Osteoblast (primary cell): ENCODE results near the gene MRPL19. TPM values are rescaled to one million over a fixed set of nuclear protein-coding genes. Genes with fewer than 3 reads are reported as not detected.

Source experiments
- DNase-seq: peaks from one replicate; pipeline ENCODE4 v3.0.0; 2011; ENCODE audit warnings: low spot score, mixed read lengths; ENCODE audit not compliant: insufficient read length; ENCODE audit errors: missing footprints
- H2AFZ ChIP-seq: 2 replicates; pipeline ENCODE4 v1.6.0; 2011; ENCODE audit warnings: mild to moderate bottlenecking, low read length
- H3K27ac ChIP-seq: 2 replicates; pipeline ENCODE4 v1.5.1; 2011; ENCODE audit warnings: mild to moderate bottlenecking, low read depth, low read length, moderate library complexity
- H3K27me3 ChIP-seq: 2 replicates; pipeline ENCODE4 v1.6.0; 2012; ENCODE audit warnings: mild to moderate bottlenecking, control low read depth, inconsistent platforms, low read length, moderate library complexity; ENCODE audit not compliant: insufficient read depth
- H3K36me3 ChIP-seq: 2 replicates; pipeline ENCODE4 v1.5.1; 2011; ENCODE audit warnings: mild to moderate bottlenecking, low read length, control low read depth, moderate library complexity; ENCODE audit not compliant: insufficient read depth
- H3K4me1 ChIP-seq: 2 replicates; pipeline ENCODE4 v1.5.1; 2011; ENCODE audit warnings: mild to moderate bottlenecking, low read length, control low read depth, moderate library complexity; ENCODE audit not compliant: insufficient read depth
- H3K4me2 ChIP-seq: 2 replicates; pipeline ENCODE4 v1.6.0; 2011; ENCODE audit warnings: mild to moderate bottlenecking, low read length; ENCODE audit not compliant: insufficient read depth
- H3K4me3 ChIP-seq: fragments of 200-600 bp; sonication (generic); 3 replicates; pipeline ENCODE4 v1.5.1; 2012; ENCODE audit warnings: mild to moderate bottlenecking, low read length, inconsistent platforms; ENCODE audit not compliant: insufficient read depth
- H3K79me2 ChIP-seq: 2 replicates; pipeline ENCODE4 v1.6.0; 2012; ENCODE audit warnings: mild to moderate bottlenecking, low read length, control low read depth, inconsistent platforms; ENCODE audit not compliant: insufficient read depth
- H3K9me3 ChIP-seq: 2 replicates; pipeline ENCODE4 v1.5.1; 2011; ENCODE audit warnings: low read depth, low read length, control low read depth
- H4K20me1 ChIP-seq: 2 replicates; pipeline ENCODE4 v1.6.0; 2012; ENCODE audit warnings: mild to moderate bottlenecking, low read length, control low read depth; ENCODE audit not compliant: insufficient read depth
- CTCF ChIP-seq: IDR thresholded peaks from 2 replicates; pipeline ENCODE4 v1.5.1; 2011; ENCODE audit warnings: mild to moderate bottlenecking, low read depth, low read length, moderate library complexity; ENCODE audit errors: extremely low read depth
- total RNA-seq: library from RNA; depleted of rRNA; stranded (reverse); fragments of >200 nt; gene quantifications from 2 replicates; pipeline ENCODE4 v1.2.3, GENCODE V29; 2012

MRPL19 gene
- total RNA-seq, 1 donor = 35.8 TPM

GRCh38 chr2:75633620-75634019 is 13.0 kb upstream of the MRPL19 start:
- Histone ChIP-seq H4K20me1 (no peaks in the 10 kb centered on the region), H3K27me3 (peaks cover 16% of the 10 kb centered on the region), H2AFZ (no peak overlapping the region), H3K36me3 (no peaks in the 10 kb centered on the region), H3K4me2 (no peak overlapping the region), H3K9me3 (no peaks in the 10 kb centered on the region), H3K27ac (no peak overlapping the region), H3K4me3 (no peak overlapping the region), H3K4me1 (peaks cover 5% of the 10 kb centered on the region), H3K79me2 (no peaks in the 10 kb centered on the region)
- DNase-seq = no peak
- no peak for TF ChIP-seq CTCF

GRCh38 chr2:75634945-75635344 is 11.6 kb upstream of the MRPL19 start:
- peaks cover 5% of the 10 kb centered on the region for H3K4me1 ChIP-seq
- TF ChIP-seq CTCF = no peak
- no peak overlapping the region for H2AFZ ChIP-seq

GRCh38 chr2:75637568-75637967 is 9.0 kb upstream of the MRPL19 start:
- Histone ChIP-seq H4K20me1 (no peaks in the 10 kb centered on the region), H2AFZ (no peak overlapping the region), H3K27ac (no peak overlapping the region)

More at GRCh38 chr2:75634945-75635344, 11.6 kb upstream of the MRPL19 start:
- Histone ChIP-seq H3K9me3 (no peaks in the 10 kb centered on the region), H3K4me3 (no peak overlapping the region), H3K79me2 (no peaks in the 10 kb centered on the region), H3K36me3 (no peaks in the 10 kb centered on the region), H3K27ac (no peak overlapping the region), H3K4me2 (no peak overlapping the region), H4K20me1 (no peaks in the 10 kb centered on the region), H3K27me3 (peaks cover 20% of the 10 kb centered on the region)
- DNase-seq = no peak

GRCh38 chr2:75640621-75641121 is 5.9 kb upstream of the MRPL19 start:
- H3K27ac ChIP-seq = peak overlapping the region; percentile 6
- no peaks in the 10 kb centered on the region for H4K20me1 ChIP-seq
- peaks cover 5% of the 10 kb centered on the region for H3K4me1 ChIP-seq
- H2AFZ ChIP-seq = peak overlapping the region; percentile 6
- H3K27me3 ChIP-seq = peaks cover 20% of the 10 kb centered on the region
- no peaks in the 10 kb centered on the region for H3K79me2 ChIP-seq
- H3K4me2 ChIP-seq = peak overlapping the region; percentile 53
- H3K4me3 ChIP-seq = no peak overlapping the region
- peak; percentile 85 for DNase-seq
- H3K9me3 ChIP-seq = no peaks in the 10 kb centered on the region
- H3K36me3 ChIP-seq = no peaks in the 10 kb centered on the region
- peak; percentile 100 for TF ChIP-seq CTCF

More at GRCh38 chr2:75637568-75637967, 9.0 kb upstream of the MRPL19 start:
- H3K36me3 ChIP-seq = no peaks in the 10 kb centered on the region
- no peak overlapping the region for H3K4me2 ChIP-seq
- H3K27me3 ChIP-seq = peaks cover 20% of the 10 kb centered on the region
- peaks cover 5% of the 10 kb centered on the region for H3K4me1 ChIP-seq
- H3K79me2 ChIP-seq = no peaks in the 10 kb centered on the region
- no peaks in the 10 kb centered on the region for H3K9me3 ChIP-seq
- no peak for DNase-seq
- no peak overlapping the region for H3K4me3 ChIP-seq
- no peak for TF ChIP-seq CTCF
